ENCODE results near the gene RSPO4. TPM values are rescaled to one million over a fixed set of nuclear protein-coding genes. Genes with fewer than 3 reads are reported as not detected.

RSPO4 gene
- total and polyA plus RNA-seq, 2 experiments from 2014 or later, result 2.8 to 4.5 TPM

- H3K4me2 ChIP-seq, result no peak overlapping the region
- no peaks in the 10 kb centered on the region for H3K79me2 ChIP-seq (replicated peaks; ENCODE audit: insufficient read depth)
- peaks cover 2% of the 10 kb centered on the region; the same call in 2 of the 3 replicates for H3K4me1 Mint-ChIP-seq
- no peaks in the 10 kb centered on the region for H3K36me3 ChIP-seq (ENCODE audit: insufficient read depth)
- no peak overlapping the region for H3K4me3 ChIP-seq
- no peaks in the 10 kb centered on the region for H3K27me3 ChIP-seq (ENCODE audit: insufficient read depth)
- H2AFZ ChIP-seq, result no peak overlapping the region
- no peak overlapping the region for H3K27ac ChIP-seq (ENCODE audit: low read depth)
- no peaks in the 10 kb centered on the region for H4K20me1 ChIP-seq (replicated peaks; ENCODE audit: insufficient read depth)
- DNase-seq (ENCODE audit: low spot score) (no peak), ATAC-seq (no peak)
- H3K4me1 ChIP-seq (ENCODE audit: insufficient read depth), result no peaks in the 10 kb centered on the region
- H3K9me2 ChIP-seq (ENCODE audit: insufficient read depth), result 0 out of 2 replicates have a peak, but pooled peaks cover 6% of the 10 kb centered on the region
- H3K36me3 Mint-ChIP-seq (ENCODE audit: low read depth), result no peaks in the 10 kb centered on the region; the same call in 2 of the 3 replicates
- H3K27me3 Mint-ChIP-seq (ENCODE audit: insufficient read depth, low read depth, poor library complexity), result peaks cover 4% of the 10 kb centered on the region
- no peak overlapping the region for H3K27ac Mint-ChIP-seq
- no peak overlapping the region for H3K4me3 Mint-ChIP-seq
- no peak for TF ChIP-seq EZH2phosphoT487 (IDR thresholded peaks at IDR 0.05; ENCODE audit: unreplicated experiment)
- no peak for TF ChIP-seq CREB1 (CRISPR knock-in tag; IDR thresholded peaks at IDR 0.05; ENCODE audit: low read depth)
- TF ChIP-seq ZNF114 (CRISPR knock-in tag; IDR thresholded peaks at IDR 0.05), result no peak
- no peak for TF ChIP-seq ETS1 (IDR thresholded peaks at IDR 0.05)
- no peak for TF ChIP-seq EZH2 (IDR thresholded peaks at IDR 0.05; ENCODE audit: low read depth, unreplicated experiment)
- no peak for TF ChIP-seq POLR2AphosphoS5 (IDR thresholded peaks at IDR 0.05; ENCODE audit: low read depth)
- no peak for TF ChIP-seq CTCF (conservative IDR thresholded peaks at IDR 0.05; ENCODE audit: low read depth in 2 of 2)
- H3K9me3 Mint-ChIP-seq, result no peaks in the 10 kb centered on the region
- H3F3A ChIP-seq (replicated peaks; ENCODE audit: low read depth), result no peaks in the 10 kb centered on the region
Measured at GRCh38 chr20:1013566-1014340, 11.6 kb upstream of the RSPO4 start.

- Histone ChIP-seq H3K4me2 (no peak overlapping the region), H3K36me3 (ENCODE audit: insufficient read depth) (no peaks in the 10 kb centered on the region), H3K27me3 (ENCODE audit: insufficient read depth) (no peaks in the 10 kb centered on the region), H2AFZ (no peak overlapping the region), H3F3A (replicated peaks; ENCODE audit: low read depth) (no peaks in the 10 kb centered on the region), H3K79me2 (replicated peaks; ENCODE audit: insufficient read depth) (no peaks in the 10 kb centered on the region), H4K20me1 (replicated peaks; ENCODE audit: insufficient read depth) (no peaks in the 10 kb centered on the region), H3K4me1 (ENCODE audit: insufficient read depth) (no peaks in the 10 kb centered on the region), H3K4me3 (no peak overlapping the region), H3K27ac (ENCODE audit: low read depth) (no peak overlapping the region), H3K9me2 (ENCODE audit: insufficient read depth) (0 out of 2 replicates have a peak, but pooled peaks cover 6% of the 10 kb centered on the region)
- no peak for ATAC-seq
- no peak for DNase-seq (ENCODE audit: low spot score)
- Mint-ChIP-seq H3K27me3 (ENCODE audit: insufficient read depth, low read depth, poor library complexity) (peaks cover 4% of the 10 kb centered on the region), H3K4me3 (no peak overlapping the region; the same call in 2 of the 3 replicates), H3K9me3 (no peaks in the 10 kb centered on the region), H3K27ac (no peak overlapping the region; the same call in 1 of the 2 replicates), H3K4me1 (peaks cover 2% of the 10 kb centered on the region; the same call in 2 of the 3 replicates), H3K36me3 (ENCODE audit: low read depth) (no peaks in the 10 kb centered on the region; the same call in 2 of the 3 replicates)
- TF ChIP-seq ZNF114 (CRISPR knock-in tag; IDR thresholded peaks at IDR 0.05) (no peak), CTCF (conservative IDR thresholded peaks at IDR 0.05; ENCODE audit: low read depth in 2 of 2) (no peak), NANOG (IDR thresholded peaks at IDR 0.05; ENCODE audit: borderline replicate concordance) (no peak), CREB1 (CRISPR knock-in tag; IDR thresholded peaks at IDR 0.05; ENCODE audit: low read depth) (no peak), JUNB (IDR thresholded peaks at IDR 0.05; ENCODE audit: unreplicated experiment) (no peak), ETS1 (IDR thresholded peaks at IDR 0.05) (no peak), REST (IDR thresholded peaks at IDR 0.05; ENCODE audit: unreplicated experiment) (no peak)
Measured at GRCh38 chr20:1012359-1013168, 10.5 kb upstream of the RSPO4 start.

All from GM23338 (cell line).